Measurements from ENCODE around the gene COLEC12.

- TF ChIP-seq POLR2AphosphoS5 (IDR thresholded peaks at IDR 0.05; ENCODE audit: borderline replicate concordance, low read depth, low read length): no peak
- no peak for TF ChIP-seq FOXP2 (optimal IDR thresholded peaks at IDR 0.05; ENCODE audit: control extremely low read depth, extremely low read length, insufficient read depth)
- TF ChIP-seq EZH2 (IDR thresholded peaks at IDR 0.05): no peak
These were observed 23.1 kb upstream of the COLEC12 start for GRCh38 chr18:523561-523960.
